GM23248 (cell line): ENCODE data around the gene FAM149B1. TPM values are rescaled to one million over a fixed set of nuclear protein-coding genes. Genes with fewer than 3 reads are reported as not detected.

ENCODE experiments used
- DNase-seq: peaks from one replicate; pipeline ENCODE4 v3.0.0-alpha.2; 2015
- H2AFZ ChIP-seq: fragments of 200-600 bp; sonication (generic); 2 replicates; pipeline ENCODE4 v1.6.1; 2016; ENCODE audit warnings: antibody characterized with exemption
- H3F3A ChIP-seq: fragments of 200-600 bp; sonication (generic); 2 replicates; pipeline ENCODE4 v1.6.1; 2016; ENCODE audit warnings: mild to moderate bottlenecking, antibody characterized with exemption, mixed run types; ENCODE audit not compliant: insufficient read depth
- H3K27ac ChIP-seq: fragments of 200-600 bp; sonication (generic); 2 replicates; pipeline ENCODE4 v1.5.1; 2016; ENCODE audit warnings: mild to moderate bottlenecking
- H3K27me3 ChIP-seq: fragments of 200-600 bp; sonication (generic); replicated peaks from 2 replicates; pipeline ENCODE4 v1.6.1; 2016; ENCODE audit warnings: mild to moderate bottlenecking; ENCODE audit not compliant: insufficient read depth
- H3K36me3 ChIP-seq: fragments of 200-600 bp; sonication (generic); 2 replicates; pipeline ENCODE4 v1.6.1; 2016; ENCODE audit warnings: low read depth, mild to moderate bottlenecking
- H3K4me1 ChIP-seq: fragments of 200-600 bp; sonication (generic); 2 replicates; pipeline ENCODE4 v1.6.1; 2016; ENCODE audit warnings: mild to moderate bottlenecking; ENCODE audit not compliant: insufficient read depth
- H3K4me2 ChIP-seq: fragments of 200-600 bp; sonication (generic); one replicate; pipeline ENCODE4 v1.6.1; 2016; ENCODE audit warnings: mild to moderate bottlenecking; ENCODE audit not compliant: unreplicated experiment
- H3K4me3 ChIP-seq: fragments of 200-600 bp; sonication (generic); 2 replicates; pipeline ENCODE4 v1.5.1; 2016; ENCODE audit warnings: mild to moderate bottlenecking
- H3K79me2 ChIP-seq: fragments of 200-600 bp; sonication (generic); 2 replicates; pipeline ENCODE4 v1.6.1; 2016; ENCODE audit warnings: mild to moderate bottlenecking; ENCODE audit not compliant: insufficient read depth
- H3K9ac ChIP-seq: fragments of 200-600 bp; sonication (generic); 2 replicates; pipeline ENCODE4 v1.6.1; 2016; ENCODE audit warnings: mild to moderate bottlenecking
- H3K9me2 ChIP-seq: fragments of 200-600 bp; sonication (generic); 2 replicates; pipeline ENCODE4 v1.6.1; 2016; ENCODE audit warnings: mixed run types, mild to moderate bottlenecking, moderate library complexity; ENCODE audit not compliant: insufficient read depth
- H3K9me3 ChIP-seq: fragments of 200-600 bp; sonication (generic); one replicate; pipeline ENCODE4 v1.6.1; 2017; ENCODE audit warnings: low read depth
- H4K20me1 ChIP-seq: fragments of 200-600 bp; sonication (generic); 2 replicates; pipeline ENCODE4 v1.6.0; 2016; ENCODE audit not compliant: insufficient read depth
- EZH2 ChIP-seq: fragments of 200-600 bp; sonication (generic); IDR thresholded peaks from 2 replicates; pipeline ENCODE4 v1.6.1; 2018; ENCODE audit warnings: antibody characterized with exemption, mild to moderate bottlenecking; ENCODE audit not compliant: insufficient read depth, poor library complexity, severe bottlenecking
- EZH2phosphoT487 ChIP-seq: fragments of 200-600 bp; sonication (generic); IDR thresholded peaks from 2 replicates; pipeline ENCODE4 v1.6.1; 2018; ENCODE audit warnings: antibody characterized with exemption, moderate library complexity, mild to moderate bottlenecking, low read depth; ENCODE audit not compliant: insufficient read depth
- WGBS, 2 experiments: methylation state at CpG; one replicate each; pipeline ENCODE4 v1.1.6; 2015 to 2017; ENCODE audit warnings: low lambda C conversion rate in 2 of 2, low coverage in 1 of 2; ENCODE audit errors: missing lambda C conversion rate in 2 of 2; 5-methylcytosine and 5-hydroxymethylcytosine counted together
- in situ Hi-C: fragments of 300-500 bp; cut with MboI; formaldehyde crosslinking; loops from 2 replicates; pipeline ENCODE4 v1.15.0; 2020
- polyA plus RNA-seq: library from polyadenylated mRNA; unstranded; fragments of >200 nt; fragmentation: Nextera tagmentation; extraction: Ambion mirVana; gene quantifications from 2 replicates; pipeline ENCODE4 v1.2.1, GENCODE V29; 2016
- total RNA-seq: library from RNA; depleted of rRNA; stranded (reverse); fragments of >200 nt; shearing (Covaris generic); gene quantifications from 2 replicates; pipeline ENCODE4 v1.2.3, GENCODE V29; 2014

The FAM149B1 gene
- total and polyA plus RNA-seq, 2 experiments from 2014 or later: 7.4 to 23.3 TPM

GRCh38 chr10:73234695-73235094, 66.8 kb downstream of the FAM149B1 start:
- H3K9ac ChIP-seq: no peak overlapping the region
- no peak for TF ChIP-seq EZH2
- no peak for TF ChIP-seq EZH2phosphoT487
- H3K9me3 ChIP-seq: no peaks in the 10 kb centered on the region
- H3K4me2 ChIP-seq: no peak overlapping the region
- no peak overlapping the region for H3K4me3 ChIP-seq
- no peaks in the 10 kb centered on the region for H3K79me2 ChIP-seq
- 90% methylated on average over 7 of the region's 7 CpGs for WGBS, 2 experiments
- no peak overlapping the region for H3K27ac ChIP-seq
- peaks cover 20% of the 10 kb centered on the region for H3K36me3 ChIP-seq
- H3K4me1 ChIP-seq: peaks cover 8% of the 10 kb centered on the region
- no peaks in the 10 kb centered on the region for H3K27me3 ChIP-seq
- H2AFZ ChIP-seq: no peak overlapping the region
- in situ Hi-C loops: no loop called here
- no peak for DNase-seq
- H3F3A ChIP-seq: peaks cover 14% of the 10 kb centered on the region; the same call in 1 of the 2 replicates
- no peaks in the 10 kb centered on the region for H3K9me2 ChIP-seq
- no peaks in the 10 kb centered on the region for H4K20me1 ChIP-seq

GRCh38 chr10:73238990-73239566, 71.2 kb downstream of the FAM149B1 start:
- 96 to 98% methylated on average over 5 of the region's 5 CpGs for WGBS, 2 experiments
- no peak overlapping the region for H3K4me2 ChIP-seq
- H3K36me3 ChIP-seq: peaks cover 43% of the 10 kb centered on the region
- H3K79me2 ChIP-seq: peaks cover 34% of the 10 kb centered on the region
- peaks cover 3% of the 10 kb centered on the region for H3K4me1 ChIP-seq
- H2AFZ ChIP-seq: no peak overlapping the region
- peaks cover 11% of the 10 kb centered on the region for H3F3A ChIP-seq
- no peak overlapping the region for H3K27ac ChIP-seq
- TF ChIP-seq EZH2 (no peak), EZH2phosphoT487 (no peak)
- no peak overlapping the region for H3K9ac ChIP-seq
- in situ Hi-C loops: no loop called here
- no peaks in the 10 kb centered on the region for H3K27me3 ChIP-seq
- no peak for DNase-seq
- H3K4me3 ChIP-seq: no peak overlapping the region
- no peaks in the 10 kb centered on the region for H3K9me3 ChIP-seq
- no peaks in the 10 kb centered on the region for H4K20me1 ChIP-seq
- no peaks in the 10 kb centered on the region for H3K9me2 ChIP-seq

GRCh38 chr10:73239908-73240307, 72.0 kb downstream of the FAM149B1 start:
- 96 to 100% methylated on average over 2 of the region's 2 CpGs for WGBS, 2 experiments
- H3K9ac ChIP-seq: no peak overlapping the region
- H3K4me2 ChIP-seq: no peak overlapping the region
- no peaks in the 10 kb centered on the region for H4K20me1 ChIP-seq
- no peaks in the 10 kb centered on the region for H3K9me3 ChIP-seq
- H3K4me1 ChIP-seq: peaks cover 3% of the 10 kb centered on the region
- H3K27me3 ChIP-seq: no peaks in the 10 kb centered on the region
- H3F3A ChIP-seq: peaks cover 4% of the 10 kb centered on the region; the same call in 1 of the 2 replicates
- no peak overlapping the region for H2AFZ ChIP-seq
- in situ Hi-C loops: no loop called here
- H3K4me3 ChIP-seq: no peak overlapping the region
- H3K27ac ChIP-seq: no peak overlapping the region
- no peaks in the 10 kb centered on the region for H3K9me2 ChIP-seq
- peaks cover 43% of the 10 kb centered on the region for H3K36me3 ChIP-seq
- TF ChIP-seq EZH2: no peak
- TF ChIP-seq EZH2phosphoT487: no peak
- DNase-seq: no peak
- peaks cover 42% of the 10 kb centered on the region for H3K79me2 ChIP-seq

- Histone ChIP-seq H3K27ac (0 out of 2 replicates have a peak overlapping the region, but pooled peaks have one; percentile 64), H3K4me3 (peak overlapping the region; percentile 78)
Measured at GRCh38 chr10:73244866-73245477, 77.1 kb downstream of the FAM149B1 start.

More at GRCh38 chr10:73244866-73245477, 77.1 kb downstream of the FAM149B1 start:
- DNase-seq: peak; percentile 12
- TF ChIP-seq EZH2phosphoT487: no peak
- TF ChIP-seq EZH2: no peak
- Histone ChIP-seq H3K9ac (peak overlapping the region; percentile 81), H3K4me1 (peaks cover 19% of the 10 kb centered on the region), H3K27me3 (no peaks in the 10 kb centered on the region), H3K79me2 (peaks cover 85% of the 10 kb centered on the region), H3K4me2 (peak overlapping the region; percentile 96), H3K9me2 (no peaks in the 10 kb centered on the region), H3K36me3 (peaks cover 27% of the 10 kb centered on the region), H2AFZ (peak overlapping the region; percentile 70), H3F3A (peaks cover 22% of the 10 kb centered on the region), H4K20me1 (no peaks in the 10 kb centered on the region), H3K9me3 (no peaks in the 10 kb centered on the region)
- whole genome bisulfite sequencing, 2 experiments: 54 to 56% methylated on average over 7 to 8 of the region's 8 CpGs
- in situ Hi-C loops: no loop called here
